IPS-18c (cell line): ENCODE measurements around the gene MYCBP.
"Not testable (repeated sequence)": the region's sequence is repeated elsewhere in the genome, so short reads cannot be mapped to it uniquely, and the experiment has no call there.

Source experiments
- H3K4me3 ChIP-seq: 2 replicates; pipeline ENCODE4 v1.7.0; 2013; ENCODE audit warnings: low read depth, mild to moderate bottlenecking, low read length, moderate library complexity; ENCODE audit not compliant: insufficient read depth
- H3K9me3 ChIP-seq: one replicate; pipeline ENCODE4 v1.6.1; 2013; ENCODE audit warnings: mild to moderate bottlenecking, low read length, moderate library complexity; ENCODE audit not compliant: control insufficient read depth, insufficient read depth

Gene MYCBP, protein sequence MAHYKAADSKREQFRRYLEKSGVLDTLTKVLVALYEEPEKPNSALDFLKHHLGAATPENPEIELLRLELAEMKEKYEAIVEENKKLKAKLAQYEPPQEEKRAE

DNA sequence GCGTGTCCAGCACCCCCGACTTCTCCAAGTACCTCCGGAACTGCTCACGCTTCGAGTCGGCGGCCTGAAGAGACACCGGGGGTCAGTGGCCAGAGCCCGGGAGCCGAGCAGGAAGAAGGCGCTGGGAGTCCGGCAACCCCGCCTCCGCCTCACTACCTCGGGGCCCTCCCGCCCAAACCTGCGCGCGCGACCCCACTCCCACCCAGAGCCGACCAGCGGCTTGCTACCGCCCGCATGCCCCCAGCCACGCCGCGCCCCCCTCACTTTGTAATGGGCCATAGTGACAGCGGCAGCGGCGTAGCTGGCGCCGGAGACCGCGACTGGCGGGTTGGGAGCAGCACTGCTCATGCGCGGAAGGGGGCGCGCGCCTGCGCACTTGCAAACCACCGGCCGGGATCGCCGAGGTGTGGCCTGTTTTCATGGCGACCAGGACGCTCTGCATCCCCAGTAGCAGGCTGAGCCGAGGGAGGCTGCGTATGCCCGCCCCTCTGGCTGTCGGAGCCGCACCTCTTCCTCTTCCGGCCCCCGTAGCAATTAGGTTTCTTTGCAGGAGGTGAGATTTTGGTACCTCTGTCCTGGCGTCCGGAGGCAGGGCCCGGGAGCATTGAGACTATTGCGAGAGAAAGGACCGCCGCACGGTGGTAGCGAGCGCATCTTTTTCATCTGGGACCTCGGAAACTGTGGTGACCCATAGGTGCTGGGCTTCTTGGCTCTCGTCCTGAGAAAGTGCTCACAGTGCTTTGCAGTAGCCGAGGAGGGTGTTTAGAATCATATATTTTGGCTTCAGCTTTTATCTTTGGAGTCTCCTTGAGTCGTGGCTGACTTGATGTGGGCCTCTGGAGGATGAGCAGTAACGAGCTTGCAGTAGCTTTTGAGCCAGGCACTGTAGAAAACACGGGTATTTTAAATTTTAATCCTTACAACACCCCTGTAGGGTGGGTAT lies at the start of gene MYCBP:
TSS of gene MYCBP (minus strand) at position 322 of the 943 bp plus-strand sequence. CDS start at position 279, 43 bp downstream.
- Histone ChIP-seq H3K4me3 (peak within 1 kb of the TSS; percentile 55), H3K9me3 (no peaks in the 10 kb centered on the region)

DNA sequence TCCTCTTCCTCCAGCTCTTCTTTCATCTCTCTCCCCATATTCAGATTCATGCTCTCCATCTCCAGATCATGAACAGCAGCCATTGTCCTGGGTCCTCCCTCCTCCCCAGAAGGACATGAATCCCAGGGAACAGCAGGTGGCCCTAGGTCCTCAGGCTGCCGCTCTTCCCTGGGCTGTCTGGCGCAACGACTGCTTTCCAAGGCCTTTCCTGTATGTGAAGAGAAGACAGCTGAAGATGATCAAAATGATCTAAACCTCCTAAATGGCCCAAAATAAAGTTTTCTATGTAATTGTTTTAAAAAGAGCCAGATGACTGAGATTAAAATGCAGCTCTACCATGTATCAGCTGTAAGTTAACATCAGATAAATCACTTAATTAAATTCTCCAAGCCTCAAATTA lies 46.0 kb upstream of the MYCBP start:
- H3K4me3 ChIP-seq, result no peak overlapping the region
- H3K9me3 ChIP-seq, result no peaks in the 10 kb centered on the region

- no peaks in the 10 kb centered on the region for H3K9me3 ChIP-seq
Measured at GRCh38 chr1:38918568-38918967, 45.4 kb upstream of the MYCBP start.

DNA sequence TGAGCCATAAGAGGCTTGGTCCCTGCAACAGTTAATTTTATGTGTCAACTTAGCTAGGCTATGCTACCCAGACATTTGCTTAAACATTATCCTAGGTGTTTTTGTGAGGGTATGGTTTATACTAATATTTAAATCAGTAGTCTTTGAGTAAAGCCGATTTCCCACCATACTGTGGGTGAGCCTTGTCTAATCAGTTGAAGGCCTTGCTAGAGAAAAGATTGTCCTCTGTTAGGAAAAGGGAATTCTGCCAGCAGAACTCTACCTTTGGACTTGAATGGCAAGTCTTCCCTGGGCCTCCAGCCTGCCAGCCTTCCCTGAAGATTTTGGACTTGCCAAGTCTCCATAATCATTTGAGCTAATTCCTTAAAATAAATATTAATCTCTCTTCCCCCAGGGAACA lies 44.6 kb upstream of the MYCBP start:
- no peaks in the 10 kb centered on the region for H3K9me3 ChIP-seq

More at GRCh38 chr1:38918568-38918967, 45.4 kb upstream of the MYCBP start:
- no peak overlapping the region for H3K4me3 ChIP-seq

GRCh38 chr1:38917337-38917736 lies 44.2 kb upstream of the MYCBP start:
- H3K9me3 ChIP-seq, result no peaks in the 10 kb centered on the region
- H3K4me3 ChIP-seq, result no peak overlapping the region

More for the DNA sequence above, 44.6 kb upstream of the MYCBP start:
- no peak overlapping the region for H3K4me3 ChIP-seq

GRCh38 chr1:38915352-38915948 lies 42.3 kb upstream of the MYCBP start:
- Histone ChIP-seq H3K9me3 (no peaks in the 10 kb centered on the region), H3K4me3 (no peak overlapping the region)

- not testable (repeated sequence) for H3K9me3 ChIP-seq, H3K4me3 ChIP-seq
Measured at GRCh38 chr1:38914908-38915307, 41.8 kb upstream of the MYCBP start.

- Histone ChIP-seq H3K4me3 (no peak overlapping the region), H3K9me3 (no peaks in the 10 kb centered on the region)
Measured at GRCh38 chr1:38908821-38909220, 35.7 kb upstream of the MYCBP start.

GRCh38 chr1:38905985-38906384 lies 32.8 kb upstream of the MYCBP start:
- H3K4me3 ChIP-seq, result no peak overlapping the region
- no peaks in the 10 kb centered on the region for H3K9me3 ChIP-seq

DNA sequence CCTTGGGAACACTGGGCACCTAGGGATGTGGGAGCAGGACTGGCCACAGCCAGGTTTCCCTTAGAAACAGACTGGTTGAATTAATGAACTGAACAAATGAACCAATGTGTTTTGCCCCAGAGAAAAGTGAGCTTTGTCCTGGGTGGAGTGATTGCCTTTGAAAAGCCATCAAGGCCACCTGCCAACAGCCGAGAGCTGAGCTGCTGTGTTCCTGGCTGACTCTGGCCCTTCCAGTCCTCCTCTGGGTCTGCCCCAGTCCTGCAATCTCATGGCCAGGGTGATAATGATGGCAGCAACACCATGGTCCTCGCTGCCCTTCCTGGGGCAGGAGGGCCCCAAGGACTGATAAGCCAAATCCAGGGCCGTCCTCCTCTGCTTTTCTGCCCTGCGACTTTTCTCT lies 26.4 kb upstream of the MYCBP start:
- Histone ChIP-seq H3K9me3 (no peaks in the 10 kb centered on the region), H3K4me3 (no peak overlapping the region)

DNA sequence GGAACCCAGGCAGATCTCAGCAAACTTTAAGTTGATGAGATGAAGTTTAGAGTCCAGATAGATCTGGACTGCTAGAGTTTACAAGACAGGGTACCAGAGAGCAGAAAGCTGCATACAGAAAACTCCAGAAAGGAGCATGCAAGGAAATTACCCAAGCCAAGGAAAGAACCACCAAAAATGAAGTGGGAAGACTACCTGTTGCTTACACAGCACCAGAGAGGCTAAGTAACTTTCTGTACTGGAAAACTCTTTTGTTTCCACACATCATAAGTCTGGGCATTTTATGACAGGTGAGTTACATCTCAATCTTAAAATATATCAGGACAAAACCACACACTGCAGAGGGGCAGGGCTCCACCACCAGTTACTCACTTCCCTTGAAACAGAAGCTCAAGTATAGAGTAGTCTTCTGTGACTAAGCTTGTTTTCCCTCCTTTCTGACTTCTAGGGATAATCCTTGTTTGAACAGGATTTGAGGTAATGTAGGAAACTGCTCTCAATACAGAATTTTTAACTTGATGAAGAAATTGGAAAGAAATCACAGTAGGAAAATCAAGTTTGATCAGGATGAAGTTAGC lies 25.6 kb upstream of the MYCBP start:
- no peak overlapping the region for H3K4me3 ChIP-seq

DNA sequence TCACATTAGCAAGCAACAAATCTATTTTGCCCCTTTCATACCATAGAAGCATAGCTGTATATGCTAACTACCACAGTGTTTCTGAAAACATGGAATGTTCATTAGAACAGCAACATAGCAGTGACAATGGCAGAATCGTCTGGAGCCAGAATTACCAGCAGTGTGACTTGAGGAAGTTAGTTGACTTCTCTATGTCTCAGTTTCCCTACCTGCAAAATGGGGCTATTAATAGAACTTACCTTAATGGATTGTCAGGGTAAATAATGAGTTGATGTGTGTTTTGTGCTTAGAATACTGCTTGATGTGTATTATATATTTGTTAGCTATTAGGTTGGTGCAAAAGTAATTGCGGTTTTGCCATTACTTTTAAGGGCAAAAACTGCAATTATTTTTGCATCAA lies 23.0 kb upstream of the MYCBP start:
- Histone ChIP-seq H3K9me3 (no peaks in the 10 kb centered on the region), H3K4me3 (no peak overlapping the region)

More for the DNA sequence above, 25.6 kb upstream of the MYCBP start:
- H3K9me3 ChIP-seq, result no peaks in the 10 kb centered on the region

GRCh38 chr1:38892976-38893375 lies 19.8 kb upstream of the MYCBP start:
- Histone ChIP-seq H3K4me3 (no peak overlapping the region), H3K9me3 (no peaks in the 10 kb centered on the region)

GRCh38 chr1:38891753-38892152 lies 18.6 kb upstream of the MYCBP start:
- no peaks in the 10 kb centered on the region for H3K9me3 ChIP-seq
- no peak overlapping the region for H3K4me3 ChIP-seq

GRCh38 chr1:38889589-38889988 lies 16.4 kb upstream of the MYCBP start:
- H3K4me3 ChIP-seq, result no peak overlapping the region

DNA sequence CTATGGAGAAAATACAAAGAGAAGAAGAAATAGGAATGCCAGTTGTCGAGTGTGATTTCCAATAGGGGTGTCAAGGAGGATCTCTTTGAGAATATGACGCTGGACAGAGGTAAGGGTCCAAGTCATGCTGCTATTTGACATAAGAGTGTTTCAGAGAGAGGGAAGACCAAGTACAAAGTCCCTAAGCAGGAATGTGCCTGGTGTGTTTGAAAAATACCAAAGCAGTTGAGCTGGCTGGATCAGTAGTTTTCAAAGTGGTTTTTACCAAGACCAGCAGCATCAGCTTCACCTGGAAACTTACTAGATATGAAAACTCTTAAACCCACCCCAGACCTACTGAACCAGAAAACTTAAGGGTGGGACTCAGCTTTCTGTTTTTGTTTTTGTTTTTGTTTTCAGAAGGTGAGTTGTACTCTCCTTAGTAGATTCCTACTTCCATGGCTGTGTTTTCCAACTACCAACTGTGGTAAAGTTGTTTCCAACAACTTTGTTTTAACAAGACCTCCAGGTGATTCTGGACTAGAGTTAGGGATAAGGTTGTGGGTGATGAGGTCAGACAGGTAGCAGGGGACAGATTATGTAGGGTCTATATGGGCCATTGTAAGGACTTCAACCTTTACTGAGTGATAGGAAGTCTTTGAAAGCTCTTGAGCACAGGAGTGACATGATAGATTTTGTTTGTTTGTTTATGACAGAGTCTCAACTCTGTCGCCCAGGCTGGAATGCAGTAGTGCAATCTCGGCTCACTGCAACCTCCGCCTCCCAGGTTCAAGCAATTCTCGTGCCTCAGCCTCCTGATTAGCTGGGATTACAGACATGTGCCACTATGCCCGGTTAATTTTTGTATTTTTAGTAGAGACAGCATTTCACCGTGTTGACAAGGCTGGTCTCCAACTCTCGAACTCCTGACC lies 15.5 kb upstream of the MYCBP start:
- Histone ChIP-seq H3K9me3 (no peaks in the 10 kb centered on the region), H3K4me3 (no peak overlapping the region)

More at GRCh38 chr1:38889589-38889988, 16.4 kb upstream of the MYCBP start:
- H3K9me3 ChIP-seq, result no peaks in the 10 kb centered on the region

DNA sequence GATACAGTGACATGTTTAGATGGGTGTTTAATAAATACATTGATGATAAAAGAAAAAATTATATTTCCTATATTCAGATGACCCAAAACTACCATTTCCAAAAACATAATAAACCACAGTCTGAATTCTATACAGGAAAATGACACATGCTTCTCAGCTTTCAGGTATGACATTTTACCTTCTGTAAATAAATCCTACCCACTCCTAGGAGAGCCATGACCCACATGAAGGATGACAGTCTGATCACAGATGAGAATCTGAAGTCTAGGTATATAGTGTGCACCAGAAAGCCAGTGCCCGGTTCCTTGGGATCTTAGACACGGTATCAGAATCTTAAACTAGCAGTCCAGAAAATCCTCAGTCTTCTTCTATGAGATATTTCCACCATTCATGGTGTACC lies 11.9 kb upstream of the MYCBP start:
- Histone ChIP-seq H3K9me3 (no peaks in the 10 kb centered on the region), H3K4me3 (no peak overlapping the region)
